ENCODE data around the gene BICRA.

BICRA gene

GRCh38 chr19:47637550-47637949, 28.6 kb downstream of the BICRA start:
- no peaks in the 10 kb centered on the region for H3K27me3 ChIP-seq (ENCODE audit: insufficient read depth, poor library complexity, severe bottlenecking)
- no peak for TF ChIP-seq CTCF (IDR thresholded peaks at IDR 0.05; ENCODE audit: poor library complexity, severe bottlenecking)
- H3K9me3 ChIP-seq (ENCODE audit: severe bottlenecking) = peaks cover 3% of the 10 kb centered on the region
- H3K36me3 ChIP-seq (ENCODE audit: low read depth) = peaks cover 13% of the 10 kb centered on the region; the same call in 1 of the 2 replicates
- no peak overlapping the region for H3K4me3 ChIP-seq (ENCODE audit: severe bottlenecking)
- ATAC-seq (ENCODE audit: low read depth) (no peak), DNase-seq (ENCODE audit: low spot score) (no peak)
- peaks cover 21% of the 10 kb centered on the region for H3K4me1 ChIP-seq (ENCODE audit: insufficient read depth, poor library complexity, severe bottlenecking)
- no peak overlapping the region for H3K27ac ChIP-seq (ENCODE audit: poor library complexity, severe bottlenecking)

- no peak for TF ChIP-seq CTCF (IDR thresholded peaks at IDR 0.05; ENCODE audit: poor library complexity, severe bottlenecking)
- H3K27me3 ChIP-seq (ENCODE audit: insufficient read depth, poor library complexity, severe bottlenecking) = no peaks in the 10 kb centered on the region
- no peak overlapping the region for H3K4me3 ChIP-seq (ENCODE audit: severe bottlenecking)
- DNase-seq (ENCODE audit: low spot score) = no peak
- peaks cover 23% of the 10 kb centered on the region for H3K36me3 ChIP-seq (ENCODE audit: low read depth)
- peak overlapping the region; percentile 17 for H3K27ac ChIP-seq (ENCODE audit: poor library complexity, severe bottlenecking)
- peaks cover 3% of the 10 kb centered on the region for H3K9me3 ChIP-seq (ENCODE audit: severe bottlenecking)
- ATAC-seq (ENCODE audit: low read depth) = no peak
- peaks cover 16% of the 10 kb centered on the region for H3K4me1 ChIP-seq (ENCODE audit: insufficient read depth, poor library complexity, severe bottlenecking)
Measured at GRCh38 chr19:47641891-47642485, 33.1 kb downstream of the BICRA start.

- no peak for DNase-seq (ENCODE audit: low spot score)
- H3K9me3 ChIP-seq (ENCODE audit: severe bottlenecking) = peaks cover 3% of the 10 kb centered on the region
- H3K36me3 ChIP-seq (ENCODE audit: low read depth) = peaks cover 23% of the 10 kb centered on the region
- peaks cover 19% of the 10 kb centered on the region for H3K4me1 ChIP-seq (ENCODE audit: insufficient read depth, poor library complexity, severe bottlenecking)
- no peak for TF ChIP-seq CTCF (IDR thresholded peaks at IDR 0.05; ENCODE audit: poor library complexity, severe bottlenecking)
- no peaks in the 10 kb centered on the region for H3K27me3 ChIP-seq (ENCODE audit: insufficient read depth, poor library complexity, severe bottlenecking)
- H3K27ac ChIP-seq (ENCODE audit: poor library complexity, severe bottlenecking) = no peak overlapping the region
- ATAC-seq (ENCODE audit: low read depth) = no peak
- H3K4me3 ChIP-seq (ENCODE audit: severe bottlenecking) = no peak overlapping the region
Measured at GRCh38 chr19:47643281-47643680, 34.3 kb downstream of the BICRA start.

- H3K4me1 ChIP-seq (ENCODE audit: insufficient read depth, poor library complexity, severe bottlenecking) = peaks cover 26% of the 10 kb centered on the region
- H3K36me3 ChIP-seq (ENCODE audit: low read depth) = peaks cover 23% of the 10 kb centered on the region
- no peak overlapping the region for H3K4me3 ChIP-seq (ENCODE audit: severe bottlenecking)
- TF ChIP-seq CTCF (IDR thresholded peaks at IDR 0.05; ENCODE audit: poor library complexity, severe bottlenecking) = no peak
- peaks cover 3% of the 10 kb centered on the region for H3K9me3 ChIP-seq (ENCODE audit: severe bottlenecking)
- H3K27me3 ChIP-seq (ENCODE audit: insufficient read depth, poor library complexity, severe bottlenecking) = no peaks in the 10 kb centered on the region
- no peak overlapping the region for H3K27ac ChIP-seq (ENCODE audit: poor library complexity, severe bottlenecking)
- ATAC-seq (ENCODE audit: low read depth) (no peak), DNase-seq (ENCODE audit: low spot score) (no peak)
Measured at GRCh38 chr19:47644199-47644598, 35.3 kb downstream of the BICRA start.

GRCh38 chr19:47644743-47645482, 36.0 kb downstream of the BICRA start:
- Histone ChIP-seq H3K27ac (ENCODE audit: poor library complexity, severe bottlenecking) (peak overlapping the region; percentile 1), H3K4me1 (ENCODE audit: insufficient read depth, poor library complexity, severe bottlenecking) (peaks cover 27% of the 10 kb centered on the region), H3K27me3 (ENCODE audit: insufficient read depth, poor library complexity, severe bottlenecking) (no peaks in the 10 kb centered on the region), H3K4me3 (ENCODE audit: severe bottlenecking) (no peak overlapping the region), H3K36me3 (ENCODE audit: low read depth) (peaks cover 23% of the 10 kb centered on the region), H3K9me3 (ENCODE audit: severe bottlenecking) (peaks cover 3% of the 10 kb centered on the region)
- ATAC-seq (ENCODE audit: low read depth) (no peak), DNase-seq (ENCODE audit: low spot score) (no peak)
- TF ChIP-seq CTCF (IDR thresholded peaks at IDR 0.05; ENCODE audit: poor library complexity, severe bottlenecking) = no peak

Data from RWPE2 (cell line).